Esophagus muscularis mucosa (tissue), 4 donors: ENCODE results near the gene TMEM217. TPM values are rescaled to one million over a fixed set of nuclear protein-coding genes. Genes with fewer than 3 reads are reported as not detected.

Source experiments
- DNase-seq: peaks from one replicate; pipeline ENCODE4 v3.0.0-alpha.2; 2017; ENCODE audit errors: extremely low spot score
- H3K27ac ChIP-seq, 4 donors: fragments of 200-600 bp; sonication (generic); replicated peaks in 1 of 4; 1 replicate in 3 of 4; 2 replicates in 1 of 4; pipeline ENCODE4 v1.5.1; 2016 to 2019; ENCODE audit warnings: mild to moderate bottlenecking in 1 of 4
- H3K27me3 ChIP-seq, 4 donors: fragments of 200-600 bp; sonication (generic); one replicate each; pipeline versions ENCODE4 v1.5.1 to v1.6.0; 2016 to 2019
- H3K36me3 ChIP-seq, 4 donors: fragments of 200-600 bp; sonication (generic); one replicate each; pipeline ENCODE4 v1.5.1; 2016 to 2019
- H3K4me1 ChIP-seq, 4 donors: fragments of 200-600 bp; sonication (generic); one replicate each; pipeline ENCODE4 v1.5.1; 2016 to 2019
- H3K4me3 ChIP-seq, 4 donors: fragments of 200-600 bp; sonication (generic); 1 replicate in 2 of 4; 2 replicates in 2 of 4; pipeline ENCODE4 v1.5.1; 2016 to 2019; ENCODE audit warnings: mild to moderate bottlenecking in 4 of 4, moderate library complexity in 1 of 4
- H3K9me3 ChIP-seq, 4 donors: fragments of 200-600 bp; sonication (generic); 1 replicate in 3 of 4; 2 replicates in 1 of 4; pipeline ENCODE4 v1.5.1; 2016 to 2019
- EP300 ChIP-seq: sonication (generic); formaldehyde crosslinking; IDR thresholded peaks from one replicate; pipeline ENCODE4 v1.6.1; 2017; ENCODE audit warnings: antibody characterized with exemption
- POLR2A ChIP-seq: fragments of 450-650 bp; IDR thresholded peaks from one replicate; pipeline ENCODE4 v1.6.1; 2017; ENCODE audit warnings: antibody characterized with exemption, moderate library complexity, mild to moderate bottlenecking, low read depth
- POLR2AphosphoS5 ChIP-seq, 2 donors: sonication (generic); formaldehyde crosslinking; IDR thresholded peaks; one replicate each; pipeline ENCODE4 v1.6.1; 2017; ENCODE audit warnings: antibody characterized with exemption in 2 of 2
- WGBS: methylation state at CpG from one replicate; pipeline ENCODE4 v1.1.5; 2018; 5-methylcytosine and 5-hydroxymethylcytosine counted together
- intact Hi-C: fragments of 100-400 bp; cut with DNase I; formaldehyde crosslinking; loops from one replicate; pipeline ENCODE4 v1.15.1; 2023
- total RNA-seq, 4 donors: library from RNA; depleted of rRNA; stranded (reverse); fragments of >200 nt; gene quantifications; one replicate each; pipeline versions ENCODE4 v1.1.0 to v1.2.1, GENCODE V29; 2016
- TF ChIP-seq, protein P1 (sequence below), 3 experiments: fragments of 200-600 bp in 2 of 3; fragments of 450-650 bp in 1 of 3; sonication (generic) in 2 of 3; IDR thresholded peaks; one replicate each; pipeline ENCODE4 v1.5.1; 2017 to 2019; ENCODE audit warnings: antibody characterized with exemption in 3 of 3, mild to moderate bottlenecking in 2 of 3, moderate library complexity in 1 of 3

Gene TMEM217
- total RNA-seq, 4 donors from 2014 or later, result 0.26 to 0.99 (median 0.57) TPM; not detected in 1

DNA sequence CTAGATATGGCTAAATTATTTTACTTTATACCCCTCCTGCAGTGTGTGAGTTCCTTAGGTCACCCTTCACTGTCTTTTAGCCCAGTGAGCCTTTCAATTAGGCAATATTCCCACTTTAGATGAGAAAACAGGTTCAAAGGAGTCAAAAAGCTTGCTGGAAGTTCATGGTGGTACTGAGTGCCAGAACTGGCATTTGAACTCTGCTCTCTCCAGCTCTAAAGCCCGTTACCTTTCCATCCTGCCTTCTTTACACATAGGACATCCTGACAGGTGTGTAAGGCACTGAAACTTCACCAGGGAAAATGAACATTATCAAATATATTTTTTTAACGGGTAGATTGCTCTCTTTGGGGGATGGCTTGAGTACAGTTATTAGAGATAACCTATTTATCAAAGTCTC is 11.2 kb upstream of the TMEM217 start:
- 95% methylated on average over 2 of the region's 2 CpGs for WGBS
- H3K9me3 ChIP-seq, result no peaks in the 10 kb centered on the region
- H3K4me1 ChIP-seq, result peaks cover 4 to 18% (median 13%) of the 10 kb centered on the region in 4 donors
- no peaks in the 10 kb centered on the region for H3K27me3 ChIP-seq
- peaks cover 7 to 21% (median 15%) of the 10 kb centered on the region in 4 donors for H3K36me3 ChIP-seq
- intact Hi-C loops, result no loop called here
- DNase-seq, result no peak
- no peak for TF ChIP-seq POLR2AphosphoS5 (IDR thresholded peaks at IDR 0.05)
- TF ChIP-seq POLR2A, result no peak
- TF ChIP-seq EP300, result no peak
- TF ChIP-seq, protein P1, sequence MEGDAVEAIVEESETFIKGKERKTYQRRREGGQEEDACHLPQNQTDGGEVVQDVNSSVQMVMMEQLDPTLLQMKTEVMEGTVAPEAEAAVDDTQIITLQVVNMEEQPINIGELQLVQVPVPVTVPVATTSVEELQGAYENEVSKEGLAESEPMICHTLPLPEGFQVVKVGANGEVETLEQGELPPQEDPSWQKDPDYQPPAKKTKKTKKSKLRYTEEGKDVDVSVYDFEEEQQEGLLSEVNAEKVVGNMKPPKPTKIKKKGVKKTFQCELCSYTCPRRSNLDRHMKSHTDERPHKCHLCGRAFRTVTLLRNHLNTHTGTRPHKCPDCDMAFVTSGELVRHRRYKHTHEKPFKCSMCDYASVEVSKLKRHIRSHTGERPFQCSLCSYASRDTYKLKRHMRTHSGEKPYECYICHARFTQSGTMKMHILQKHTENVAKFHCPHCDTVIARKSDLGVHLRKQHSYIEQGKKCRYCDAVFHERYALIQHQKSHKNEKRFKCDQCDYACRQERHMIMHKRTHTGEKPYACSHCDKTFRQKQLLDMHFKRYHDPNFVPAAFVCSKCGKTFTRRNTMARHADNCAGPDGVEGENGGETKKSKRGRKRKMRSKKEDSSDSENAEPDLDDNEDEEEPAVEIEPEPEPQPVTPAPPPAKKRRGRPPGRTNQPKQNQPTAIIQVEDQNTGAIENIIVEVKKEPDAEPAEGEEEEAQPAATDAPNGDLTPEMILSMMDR (IDR thresholded peaks at IDR 0.05), result no peak
- H3K4me3 ChIP-seq, result no peak overlapping the region
- no peak overlapping the region for H3K27ac ChIP-seq

- no peak overlapping the region for H3K4me3 ChIP-seq
- intact Hi-C loops, result no loop called here
- 92% methylated on average over 3 of the region's 3 CpGs for WGBS
- TF ChIP-seq, protein P1 (IDR thresholded peaks at IDR 0.05), result no peak
- no peak for TF ChIP-seq EP300
- TF ChIP-seq POLR2A, result no peak
- no peak for TF ChIP-seq POLR2AphosphoS5 (IDR thresholded peaks at IDR 0.05)
- peaks cover 4 to 18% (median 15%) of the 10 kb centered on the region in 4 donors for H3K4me1 ChIP-seq
- H3K27ac ChIP-seq, result no peak overlapping the region
- H3K9me3 ChIP-seq, result no peaks in the 10 kb centered on the region
- H3K36me3 ChIP-seq, result peaks cover 7 to 16% (median 12%) of the 10 kb centered on the region in 4 donors
- no peaks in the 10 kb centered on the region for H3K27me3 ChIP-seq
- DNase-seq, result no peak
Observed at GRCh38 chr6:37265860-37266259, 7.9 kb upstream of the TMEM217 start.

GRCh38 chr6:37265001-37265400 is 7.1 kb upstream of the TMEM217 start:
- 41% methylated on average over 2 of the region's 2 CpGs for WGBS
- intact Hi-C loops, result no loop called here
- H3K27ac ChIP-seq, result peak overlapping the region in 1 of 4 donors; percentile 12
- no peak for TF ChIP-seq POLR2A
- TF ChIP-seq EP300, result no peak
- TF ChIP-seq, protein P1 (IDR thresholded peaks at IDR 0.05), result no peak
- TF ChIP-seq POLR2AphosphoS5 (IDR thresholded peaks at IDR 0.05), result no peak
- peaks cover 5 to 7% (median 6%) of the 10 kb centered on the region in 4 donors for H3K36me3 ChIP-seq
- peaks cover 4 to 18% (median 15%) of the 10 kb centered on the region in 4 donors for H3K4me1 ChIP-seq
- no peaks in the 10 kb centered on the region for H3K9me3 ChIP-seq
- no peaks in the 10 kb centered on the region for H3K27me3 ChIP-seq
- DNase-seq, result no peak
- no peak overlapping the region for H3K4me3 ChIP-seq

- TF ChIP-seq POLR2A, result no peak
- Histone ChIP-seq H3K4me3 (no peak overlapping the region), H3K27ac (no peak overlapping the region), H3K4me1 (peaks cover 16 to 38% (median 31%) of the 10 kb centered on the region in 4 donors), H3K9me3 (no peaks in the 10 kb centered on the region), H3K36me3 (no peaks in the 10 kb centered on the region), H3K27me3 (no peaks in the 10 kb centered on the region)
- intact Hi-C loops, result no loop called here
- WGBS, result 87% methylated on average over 8 of the region's 8 CpGs
- DNase-seq, result no peak
Observed at GRCh38 chr6:37262446-37263026, 4.6 kb upstream of the TMEM217 start.

DNA sequence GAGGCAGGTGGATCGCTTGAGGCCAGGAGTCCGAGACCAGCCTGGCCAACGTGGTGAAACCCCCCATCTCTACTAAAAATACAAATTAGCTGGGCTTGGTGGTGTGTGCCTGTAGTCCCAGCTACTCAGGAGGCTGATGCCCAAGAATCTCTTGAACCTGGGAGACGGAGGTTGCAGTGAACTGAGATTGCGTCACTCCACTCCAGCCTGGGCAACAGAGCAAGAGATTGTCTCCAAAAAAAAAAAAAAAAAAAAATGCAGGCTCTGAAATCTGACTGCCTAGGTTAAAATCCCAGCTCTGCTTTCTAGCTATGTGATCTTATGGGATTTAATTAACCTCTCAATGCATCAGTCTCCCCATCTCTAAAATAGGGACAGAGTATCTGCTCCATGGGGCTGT is 3.3 kb upstream of the TMEM217 start:
- 91% methylated on average over 5 of the region's 5 CpGs for WGBS
- Histone ChIP-seq H3K36me3 (no peaks in the 10 kb centered on the region), H3K4me3 (no peak overlapping the region), H3K27me3 (no peaks in the 10 kb centered on the region), H3K4me1 (peaks cover 16 to 44% (median 36%) of the 10 kb centered on the region in 4 donors), H3K9me3 (no peaks in the 10 kb centered on the region), H3K27ac (no peak overlapping the region)
- intact Hi-C loops, result no loop called here
- no peak for DNase-seq
- TF ChIP-seq, protein P1 (IDR thresholded peaks at IDR 0.05), result no peak
